ENCODE results near the gene SMIM10.

DNA sequence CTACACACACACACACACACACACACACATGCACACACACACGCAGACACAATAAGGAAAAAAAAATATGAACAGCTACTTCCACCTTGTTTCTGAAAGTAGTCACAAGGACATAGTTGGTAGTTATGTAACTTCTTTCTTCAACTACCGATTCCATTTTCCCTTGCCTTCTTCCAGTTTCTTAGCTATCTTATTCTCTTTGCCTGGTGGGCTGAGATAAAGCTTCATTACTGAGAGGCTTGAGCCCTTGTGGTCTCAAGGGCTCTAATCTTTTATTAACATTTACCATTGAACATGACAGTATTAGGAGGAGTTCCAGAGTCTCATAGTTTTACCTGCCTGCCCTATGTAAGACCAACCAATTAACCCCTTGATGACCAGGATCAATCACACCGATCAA lies 8.9 kb upstream of the SMIM10 start:
- TF ChIP-seq, protein P1, sequence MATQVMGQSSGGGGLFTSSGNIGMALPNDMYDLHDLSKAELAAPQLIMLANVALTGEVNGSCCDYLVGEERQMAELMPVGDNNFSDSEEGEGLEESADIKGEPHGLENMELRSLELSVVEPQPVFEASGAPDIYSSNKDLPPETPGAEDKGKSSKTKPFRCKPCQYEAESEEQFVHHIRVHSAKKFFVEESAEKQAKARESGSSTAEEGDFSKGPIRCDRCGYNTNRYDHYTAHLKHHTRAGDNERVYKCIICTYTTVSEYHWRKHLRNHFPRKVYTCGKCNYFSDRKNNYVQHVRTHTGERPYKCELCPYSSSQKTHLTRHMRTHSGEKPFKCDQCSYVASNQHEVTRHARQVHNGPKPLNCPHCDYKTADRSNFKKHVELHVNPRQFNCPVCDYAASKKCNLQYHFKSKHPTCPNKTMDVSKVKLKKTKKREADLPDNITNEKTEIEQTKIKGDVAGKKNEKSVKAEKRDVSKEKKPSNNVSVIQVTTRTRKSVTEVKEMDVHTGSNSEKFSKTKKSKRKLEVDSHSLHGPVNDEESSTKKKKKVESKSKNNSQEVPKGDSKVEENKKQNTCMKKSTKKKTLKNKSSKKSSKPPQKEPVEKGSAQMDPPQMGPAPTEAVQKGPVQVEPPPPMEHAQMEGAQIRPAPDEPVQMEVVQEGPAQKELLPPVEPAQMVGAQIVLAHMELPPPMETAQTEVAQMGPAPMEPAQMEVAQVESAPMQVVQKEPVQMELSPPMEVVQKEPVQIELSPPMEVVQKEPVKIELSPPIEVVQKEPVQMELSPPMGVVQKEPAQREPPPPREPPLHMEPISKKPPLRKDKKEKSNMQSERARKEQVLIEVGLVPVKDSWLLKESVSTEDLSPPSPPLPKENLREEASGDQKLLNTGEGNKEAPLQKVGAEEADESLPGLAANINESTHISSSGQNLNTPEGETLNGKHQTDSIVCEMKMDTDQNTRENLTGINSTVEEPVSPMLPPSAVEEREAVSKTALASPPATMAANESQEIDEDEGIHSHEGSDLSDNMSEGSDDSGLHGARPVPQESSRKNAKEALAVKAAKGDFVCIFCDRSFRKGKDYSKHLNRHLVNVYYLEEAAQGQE (IDR thresholded peaks at IDR 0.05; ENCODE audit: low read depth): no peak
- TF ChIP-seq, protein P2, sequence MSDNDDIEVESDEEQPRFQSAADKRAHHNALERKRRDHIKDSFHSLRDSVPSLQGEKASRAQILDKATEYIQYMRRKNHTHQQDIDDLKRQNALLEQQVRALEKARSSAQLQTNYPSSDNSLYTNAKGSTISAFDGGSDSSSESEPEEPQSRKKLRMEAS (IDR thresholded peaks at IDR 0.05): no peak
- TF ChIP-seq RAD21 (IDR thresholded peaks at IDR 0.05; ENCODE audit: low read depth) (no peak), EGR1 (IDR thresholded peaks at IDR 0.05) (no peak), CEBPB (IDR thresholded peaks at IDR 0.05) (no peak), EP300 (IDR thresholded peaks at IDR 0.05; ENCODE audit: borderline replicate concordance) (no peak)
- TF ChIP-seq, protein P3, sequence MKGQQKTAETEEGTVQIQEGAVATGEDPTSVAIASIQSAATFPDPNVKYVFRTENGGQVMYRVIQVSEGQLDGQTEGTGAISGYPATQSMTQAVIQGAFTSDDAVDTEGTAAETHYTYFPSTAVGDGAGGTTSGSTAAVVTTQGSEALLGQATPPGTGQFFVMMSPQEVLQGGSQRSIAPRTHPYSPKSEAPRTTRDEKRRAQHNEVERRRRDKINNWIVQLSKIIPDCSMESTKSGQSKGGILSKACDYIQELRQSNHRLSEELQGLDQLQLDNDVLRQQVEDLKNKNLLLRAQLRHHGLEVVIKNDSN (IDR thresholded peaks at IDR 0.05): no peak
